ENCODE data around the gene SRP9. TPM values are rescaled to one million over a fixed set of nuclear protein-coding genes. Genes with fewer than 3 reads are reported as not detected.
"Not testable (repeated sequence)": the region's sequence is repeated elsewhere in the genome, so short reads cannot be mapped to it uniquely, and the experiment has no call there.

SRP9 gene
- total and polyA plus RNA-seq, 3 experiments from 2014 or later, result 293 to 339 (median 339) TPM

- H3K27ac ChIP-seq (ENCODE audit: low read depth, low read length), result no peak overlapping the region
- Mint-ChIP-seq H3K27ac (peak overlapping the region in 1 of 8 donors; percentile 2), H3K36me3 (no peaks in the 10 kb centered on the region), H3K9me3 (no peaks in the 10 kb centered on the region), H3K27me3 (peaks cover 2 to 14% of the 10 kb centered on the region in 2 donors), H3K4me3 (no peak overlapping the region), H3K4me1 (no peaks in the 10 kb centered on the region)
- ChIA-PET POLR2A (interaction anchor here (0.6 kb wide), 1 partner anchor 1045 kb away, joined by 3 read pairs; no protein-coding TSS in a partner anchor), CTCF (no interaction called here)
- H3K27me3 ChIP-seq (ENCODE audit: insufficient read depth, low read length, poor library complexity, severe bottlenecking), result no peaks in the 10 kb centered on the region
- no peaks in the 10 kb centered on the region for H3K4me1 ChIP-seq (ENCODE audit: insufficient read depth, low read length)
- no peaks in the 10 kb centered on the region for H3K9me3 ChIP-seq (ENCODE audit: low read length)
- H3K36me3 ChIP-seq (ENCODE audit: insufficient read depth, low read length), result no peaks in the 10 kb centered on the region
- H3K4me3 ChIP-seq (ENCODE audit: low read length), result no peak overlapping the region
- DNase-seq, result no peak
Observed at GRCh38 chr1:225750420-225750819, 27.2 kb upstream of the SRP9 start.

- no peak for DNase-seq
- no peak overlapping the region for H3K4me3 Mint-ChIP-seq
- H3K27me3 Mint-ChIP-seq, result peaks cover 2 to 17% of the 10 kb centered on the region in 2 donors
- Histone ChIP-seq H3K4me1 (ENCODE audit: insufficient read depth, low read length) (no peaks in the 10 kb centered on the region), H3K36me3 (ENCODE audit: insufficient read depth, low read length) (no peaks in the 10 kb centered on the region), H3K27me3 (ENCODE audit: insufficient read depth, low read length, poor library complexity, severe bottlenecking) (no peaks in the 10 kb centered on the region), H3K9me3 (ENCODE audit: low read length) (no peaks in the 10 kb centered on the region), H3K4me3 (ENCODE audit: low read length) (no peak overlapping the region), H3K27ac (ENCODE audit: low read depth, low read length) (no peak overlapping the region)
- no peaks in the 10 kb centered on the region for H3K4me1 Mint-ChIP-seq
- no peaks in the 10 kb centered on the region for H3K9me3 Mint-ChIP-seq
- ChIA-PET POLR2A (interaction anchor here (0.6 kb wide), 1 partner anchor 1045 kb away, joined by 3 read pairs; no protein-coding TSS in a partner anchor), CTCF (no interaction called here)
- no peak overlapping the region for H3K27ac Mint-ChIP-seq
- no peaks in the 10 kb centered on the region for H3K36me3 Mint-ChIP-seq
Observed at GRCh38 chr1:225750875-225751824, 26.5 kb upstream of the SRP9 start.

- Histone ChIP-seq H3K4me1 (ENCODE audit: insufficient read depth, low read length) (no peaks in the 10 kb centered on the region), H3K27ac (ENCODE audit: low read depth, low read length) (no peak overlapping the region), H3K27me3 (ENCODE audit: insufficient read depth, low read length, poor library complexity, severe bottlenecking) (no peaks in the 10 kb centered on the region), H3K9me3 (ENCODE audit: low read length) (no peaks in the 10 kb centered on the region), H3K4me3 (ENCODE audit: low read length) (no peak overlapping the region), H3K36me3 (ENCODE audit: insufficient read depth, low read length) (no peaks in the 10 kb centered on the region)
- Mint-ChIP-seq H3K9me3 (no peaks in the 10 kb centered on the region), H3K4me3 (no peak overlapping the region), H3K27me3 (peaks cover 2 to 22% of the 10 kb centered on the region in 2 donors), H3K4me1 (no peaks in the 10 kb centered on the region), H3K36me3 (no peaks in the 10 kb centered on the region), H3K27ac (no peak overlapping the region)
- CTCF ChIA-PET, result no interaction called here
- POLR2A ChIA-PET, result no interaction called here
- no peak for DNase-seq
Observed at GRCh38 chr1:225752245-225752644, 25.4 kb upstream of the SRP9 start.

GRCh38 chr1:225754940-225755641 lies 22.5 kb upstream of the SRP9 start:
- Mint-ChIP-seq H3K27me3 (peaks cover 2 to 23% of the 10 kb centered on the region in 2 donors), H3K36me3 (no peaks in the 10 kb centered on the region), H3K4me1 (no peaks in the 10 kb centered on the region), H3K27ac (no peak overlapping the region), H3K4me3 (no peak overlapping the region), H3K9me3 (no peaks in the 10 kb centered on the region)
- no peak for DNase-seq
- Histone ChIP-seq H3K4me1 (ENCODE audit: insufficient read depth, low read length) (no peaks in the 10 kb centered on the region), H3K36me3 (ENCODE audit: insufficient read depth, low read length) (no peaks in the 10 kb centered on the region), H3K27me3 (ENCODE audit: insufficient read depth, low read length, poor library complexity, severe bottlenecking) (no peaks in the 10 kb centered on the region), H3K9me3 (ENCODE audit: low read length) (no peaks in the 10 kb centered on the region), H3K27ac (ENCODE audit: low read depth, low read length) (no peak overlapping the region), H3K4me3 (ENCODE audit: low read length) (no peak overlapping the region)
- POLR2A ChIA-PET, result no interaction called here
- CTCF ChIA-PET, result interaction anchor here (0.6 kb wide), 1 partner anchor 33 kb away, joined by 3 read pairs; no protein-coding TSS in a partner anchor

- H3K27ac ChIP-seq (ENCODE audit: low read depth, low read length), result no peak overlapping the region
- H3K9me3 Mint-ChIP-seq, result no peaks in the 10 kb centered on the region
- no peaks in the 10 kb centered on the region for H3K4me1 ChIP-seq (ENCODE audit: insufficient read depth, low read length)
- DNase-seq, result no peak
- H3K36me3 Mint-ChIP-seq, result no peaks in the 10 kb centered on the region
- no peaks in the 10 kb centered on the region for H3K4me1 Mint-ChIP-seq
- no peaks in the 10 kb centered on the region for H3K36me3 ChIP-seq (ENCODE audit: insufficient read depth, low read length)
- peaks cover 2 to 22% of the 10 kb centered on the region in 2 donors for H3K27me3 Mint-ChIP-seq
- POLR2A ChIA-PET, result no interaction called here
- no peaks in the 10 kb centered on the region for H3K9me3 ChIP-seq (ENCODE audit: low read length)
- H3K27me3 ChIP-seq (ENCODE audit: insufficient read depth, low read length, poor library complexity, severe bottlenecking), result no peaks in the 10 kb centered on the region
- no peak overlapping the region for H3K4me3 ChIP-seq (ENCODE audit: low read length)
- no peak overlapping the region for H3K27ac Mint-ChIP-seq
- CTCF ChIA-PET, result no interaction called here
- no peak overlapping the region for H3K4me3 Mint-ChIP-seq
Observed at GRCh38 chr1:225755671-225756319, 21.8 kb upstream of the SRP9 start.

GRCh38 chr1:225757927-225758656 lies 19.5 kb upstream of the SRP9 start:
- H3K27me3 ChIP-seq (ENCODE audit: insufficient read depth, low read length, poor library complexity, severe bottlenecking), result no peaks in the 10 kb centered on the region
- CTCF ChIA-PET, result no interaction called here
- no peaks in the 10 kb centered on the region for H3K9me3 Mint-ChIP-seq
- no peak overlapping the region for H3K27ac ChIP-seq (ENCODE audit: low read depth, low read length)
- no peaks in the 10 kb centered on the region for H3K4me1 ChIP-seq (ENCODE audit: insufficient read depth, low read length)
- no peak for DNase-seq
- H3K4me3 Mint-ChIP-seq, result no peak overlapping the region
- no peaks in the 10 kb centered on the region for H3K4me1 Mint-ChIP-seq
- H3K4me3 ChIP-seq (ENCODE audit: low read length), result no peak overlapping the region
- no peaks in the 10 kb centered on the region for H3K36me3 ChIP-seq (ENCODE audit: insufficient read depth, low read length)
- H3K36me3 Mint-ChIP-seq, result no peaks in the 10 kb centered on the region
- H3K9me3 ChIP-seq (ENCODE audit: low read length), result no peaks in the 10 kb centered on the region
- POLR2A ChIA-PET, result no interaction called here
- peak overlapping the region in 1 of 8 donors; percentile 63 for H3K27ac Mint-ChIP-seq
- H3K27me3 Mint-ChIP-seq, result peaks cover 2 to 33% of the 10 kb centered on the region in 2 donors

GRCh38 chr1:225759972-225760371 lies 17.7 kb upstream of the SRP9 start:
- H3K4me1 Mint-ChIP-seq; H3K27ac Mint-ChIP-seq; H3K9me3 Mint-ChIP-seq; H3K27me3 ChIP-seq (ENCODE audit: insufficient read depth, low read length, poor library complexity, severe bottlenecking); H3K9me3 ChIP-seq (ENCODE audit: low read length); CTCF ChIA-PET; POLR2A ChIA-PET; H3K4me1 ChIP-seq (ENCODE audit: insufficient read depth, low read length); H3K27ac ChIP-seq (ENCODE audit: low read depth, low read length); DNase-seq; H3K36me3 Mint-ChIP-seq; H3K4me3 ChIP-seq (ENCODE audit: low read length); H3K4me3 Mint-ChIP-seq; H3K36me3 ChIP-seq (ENCODE audit: insufficient read depth, low read length): not testable (repeated sequence)
- H3K27me3 Mint-ChIP-seq, result peaks cover 6 to 39% of the 10 kb centered on the region in 2 donors

All from CD8-positive, alpha-beta memory T cell (primary cell).